HG02763 (cell line): Measurements from ENCODE around the gene DYNC2LI1.
"Not testable (repeated sequence)": the region's sequence is repeated elsewhere in the genome, so short reads cannot be mapped to it uniquely, and the experiment has no call there.

Experiments
- ATAC-seq: cut with Tn5 transposase; IDR thresholded peaks from one replicate; pipeline ENCODE4 v1.9.1; 2021; ENCODE audit warnings: mild to moderate bottlenecking, moderate library complexity; ENCODE audit not compliant: unreplicated experiment

Gene DYNC2LI1

GRCh38 chr2:43773876-43774613 lies at the start of gene DYNC2LI1:
DYNC2LI1 (plus strand) TSS chr2:43774039; CDS start chr2:43774139, 100 bp downstream.
- peak; percentile 99 for ATAC-seq

GRCh38 chr2:43724728-43725526 lies 48.9 kb upstream of the DYNC2LI1 start:
- ATAC-seq, result no peak

- ATAC-seq, result no peak
Observed at GRCh38 chr2:43725711-43726246, 48.1 kb upstream of the DYNC2LI1 start.

GRCh38 chr2:43726961-43727633 lies 46.7 kb upstream of the DYNC2LI1 start:
- ATAC-seq, result not testable (repeated sequence)

GRCh38 chr2:43727634-43728014 lies 46.2 kb upstream of the DYNC2LI1 start:
- no peak for ATAC-seq

GRCh38 chr2:43729491-43730174 lies 44.2 kb upstream of the DYNC2LI1 start:
- no peak for ATAC-seq

- no peak for ATAC-seq
Observed at GRCh38 chr2:43731211-43731610, 42.6 kb upstream of the DYNC2LI1 start.

- ATAC-seq, result no peak
Observed at GRCh38 chr2:43736637-43737036, 37.2 kb upstream of the DYNC2LI1 start.

- no peak for ATAC-seq
Observed at GRCh38 chr2:43737097-43737854, 36.6 kb upstream of the DYNC2LI1 start.

GRCh38 chr2:43737855-43738254 lies 36.0 kb upstream of the DYNC2LI1 start:
- no peak for ATAC-seq

- no peak for ATAC-seq
Observed at GRCh38 chr2:43738257-43738656, 35.6 kb upstream of the DYNC2LI1 start.

GRCh38 chr2:43743706-43744105 lies 30.1 kb upstream of the DYNC2LI1 start:
- no peak for ATAC-seq

- ATAC-seq, result no peak
Observed at GRCh38 chr2:43745457-43745856, 28.4 kb upstream of the DYNC2LI1 start.

- ATAC-seq, result no peak
Observed at GRCh38 chr2:43748333-43748732, 25.5 kb upstream of the DYNC2LI1 start.

GRCh38 chr2:43749583-43749982 lies 24.3 kb upstream of the DYNC2LI1 start:
- ATAC-seq, result no peak

GRCh38 chr2:43751476-43751990 lies 22.3 kb upstream of the DYNC2LI1 start:
- ATAC-seq, result no peak

GRCh38 chr2:43752302-43752701 lies 21.5 kb upstream of the DYNC2LI1 start:
- no peak for ATAC-seq

- no peak for ATAC-seq
Observed at GRCh38 chr2:43754180-43754579, 19.7 kb upstream of the DYNC2LI1 start.

GRCh38 chr2:43758739-43759138 lies 15.1 kb upstream of the DYNC2LI1 start:
- no peak for ATAC-seq

- no peak for ATAC-seq
Observed at GRCh38 chr2:43759195-43759594, 14.6 kb upstream of the DYNC2LI1 start.
